HG03064 (cell line): ENCODE measurements around the gene RPL34.
A peak's percentile ranks its signal among the peaks of the same experiment; 100 is the strongest.
"Not testable (repeated sequence)": the region's sequence is repeated elsewhere in the genome, so short reads cannot be mapped to it uniquely, and the experiment has no call there.

ENCODE experiments used
- ATAC-seq: cut with Tn5 transposase; IDR thresholded peaks from one replicate; pipeline ENCODE4 v1.9.1; 2021; ENCODE audit warnings: low read depth; ENCODE audit not compliant: unreplicated experiment

Gene RPL34

DNA sequence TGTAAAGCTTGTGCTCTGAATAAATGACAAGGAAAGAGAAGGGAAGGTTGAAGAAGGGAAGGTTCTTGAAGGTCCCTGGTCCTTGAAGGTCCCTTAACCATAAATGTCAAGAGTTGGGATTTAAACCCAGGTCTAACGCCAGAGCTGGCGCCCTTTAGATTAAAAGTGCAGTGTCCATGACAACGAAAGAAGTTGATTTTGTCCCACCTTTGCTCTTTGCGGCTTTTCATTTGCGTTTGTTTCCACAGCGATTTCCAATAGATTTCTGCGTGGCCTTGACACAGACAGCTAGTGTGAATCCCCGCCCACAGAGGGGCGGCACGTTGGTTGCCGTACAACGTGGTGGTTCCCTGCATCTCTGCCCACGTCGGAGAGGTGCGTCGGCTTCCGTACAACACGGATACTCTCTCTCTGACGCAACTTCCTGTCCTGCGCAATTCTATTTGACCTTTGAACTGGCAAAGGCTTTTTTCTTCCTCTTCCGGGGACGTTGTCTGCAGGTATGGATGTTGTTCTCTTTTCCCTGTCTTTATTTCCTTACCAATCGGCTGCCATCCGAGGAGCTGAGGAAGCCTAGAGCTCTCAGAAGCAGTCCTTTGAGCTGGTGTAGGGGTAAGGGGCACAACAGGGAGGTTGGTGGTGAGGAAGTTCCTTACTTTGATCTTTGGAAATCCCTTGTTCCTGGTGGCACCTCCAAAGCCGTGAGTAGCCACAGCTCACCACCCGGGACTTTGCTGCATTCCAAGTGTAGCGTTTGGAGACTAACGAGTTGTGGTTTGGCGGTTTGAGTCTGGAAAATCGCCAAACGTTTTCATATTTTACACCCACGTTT, at the start of gene RPL34:
TSS of gene RPL34 (plus strand) at position 476 of the 832 bp plus-strand sequence. CDS start 1,384 bp downstream, outside the sequence.
- ATAC-seq = peak; percentile 100

DNA sequence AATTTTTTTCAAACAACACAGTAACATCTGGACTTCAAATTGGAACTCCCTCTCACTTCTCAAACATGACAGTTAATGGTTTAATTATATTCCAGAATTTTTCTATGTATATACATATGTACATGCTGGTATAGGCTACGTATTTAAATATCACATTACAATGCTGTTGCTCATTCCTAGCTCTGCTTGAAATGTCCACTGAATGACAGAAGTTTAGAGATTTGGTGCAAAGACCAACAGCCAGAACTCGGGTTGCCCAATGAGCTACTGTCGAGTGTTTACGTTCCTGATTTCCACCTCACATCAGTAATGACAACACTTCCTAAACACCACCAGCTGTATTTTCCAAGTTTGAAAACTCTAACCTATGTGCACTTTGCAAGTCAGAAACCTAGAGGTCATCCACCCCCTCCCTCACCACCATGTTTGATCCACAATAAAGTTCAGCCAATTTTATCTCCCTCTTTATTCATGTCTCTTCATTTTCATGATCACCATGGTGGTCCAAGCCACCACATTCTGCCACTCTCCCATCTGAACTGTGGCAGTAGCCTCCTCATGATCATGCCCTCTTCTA, 49.3 kb upstream of the RPL34 start:
- ATAC-seq = no peak

DNA sequence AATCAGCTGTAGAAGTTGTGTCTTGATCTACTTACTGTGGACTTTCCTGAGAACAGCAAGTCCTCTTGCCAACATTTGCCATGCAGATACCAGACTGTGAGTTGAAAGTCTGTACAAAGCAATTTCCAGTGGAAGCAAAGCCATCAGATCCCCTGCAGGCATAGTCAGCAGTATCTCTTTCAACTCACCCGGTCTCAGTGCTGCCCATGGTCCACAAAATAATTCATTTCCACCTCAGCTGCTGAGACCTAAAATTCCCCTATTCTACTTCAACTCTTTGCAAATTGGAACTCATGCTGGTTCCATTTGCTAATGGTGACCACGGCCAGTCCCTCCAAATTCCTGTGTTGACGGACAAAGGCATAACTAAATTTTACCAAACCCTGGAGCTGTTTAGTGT, 46.0 kb upstream of the RPL34 start:
- ATAC-seq = no peak

DNA sequence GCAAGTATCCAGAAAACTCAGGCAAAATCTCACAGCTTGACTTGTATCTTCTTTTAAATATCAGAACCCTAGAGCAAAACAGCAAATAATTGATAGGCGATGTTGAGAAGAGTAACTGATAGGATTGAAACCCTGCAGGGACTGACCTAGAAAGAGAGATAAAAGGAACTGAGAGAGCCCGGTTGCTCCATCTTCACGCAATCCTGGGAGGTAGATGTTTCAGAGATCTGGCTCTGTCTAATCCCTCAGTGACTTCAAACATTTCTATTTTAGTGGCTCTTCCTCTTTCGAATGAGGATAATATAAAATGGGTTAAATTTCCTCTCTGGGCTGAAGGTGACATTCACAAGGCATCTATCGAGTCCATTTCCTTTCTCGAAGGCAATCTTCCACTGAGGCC, 39.3 kb upstream of the RPL34 start:
- no peak for ATAC-seq

DNA sequence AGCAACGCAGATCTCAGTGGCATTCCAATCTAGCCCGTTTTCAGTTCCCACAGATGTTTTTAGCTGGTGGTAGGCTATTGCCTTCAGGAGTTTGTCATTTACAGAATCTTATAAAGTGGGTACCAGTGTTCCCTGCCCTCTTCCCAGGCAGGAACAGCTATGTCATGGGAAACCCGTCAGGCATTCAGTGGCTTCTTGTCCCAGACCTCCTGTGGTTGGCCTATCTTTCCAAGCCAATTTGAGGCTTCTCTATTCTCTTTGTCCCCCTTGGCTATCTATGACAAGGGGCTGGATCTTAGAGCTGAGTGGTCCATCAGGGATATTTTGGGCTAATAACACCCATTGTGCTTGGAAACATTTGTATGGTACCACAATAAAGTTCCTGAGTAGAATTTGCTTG, 33.6 kb upstream of the RPL34 start:
- no peak for ATAC-seq

DNA sequence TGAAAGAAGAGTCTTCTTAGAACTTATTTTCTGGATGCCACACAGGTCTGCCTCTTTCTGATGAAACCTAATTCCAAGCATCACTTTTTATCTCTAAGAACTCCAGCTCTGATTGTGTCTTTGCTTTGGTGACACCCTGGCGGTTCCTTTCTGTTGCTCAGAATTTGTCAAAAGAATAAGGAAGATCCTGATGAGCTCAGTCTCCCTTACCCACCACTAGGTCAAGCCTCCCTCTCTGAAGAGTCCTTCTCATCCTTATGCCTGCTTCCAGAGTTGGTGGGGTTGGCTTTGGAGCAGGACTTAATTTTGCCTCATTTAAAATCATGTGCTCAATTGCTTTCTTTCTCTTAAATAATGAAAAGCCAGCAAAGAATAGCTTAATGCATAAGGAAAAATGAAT, 31.5 kb upstream of the RPL34 start:
- ATAC-seq = no peak

DNA sequence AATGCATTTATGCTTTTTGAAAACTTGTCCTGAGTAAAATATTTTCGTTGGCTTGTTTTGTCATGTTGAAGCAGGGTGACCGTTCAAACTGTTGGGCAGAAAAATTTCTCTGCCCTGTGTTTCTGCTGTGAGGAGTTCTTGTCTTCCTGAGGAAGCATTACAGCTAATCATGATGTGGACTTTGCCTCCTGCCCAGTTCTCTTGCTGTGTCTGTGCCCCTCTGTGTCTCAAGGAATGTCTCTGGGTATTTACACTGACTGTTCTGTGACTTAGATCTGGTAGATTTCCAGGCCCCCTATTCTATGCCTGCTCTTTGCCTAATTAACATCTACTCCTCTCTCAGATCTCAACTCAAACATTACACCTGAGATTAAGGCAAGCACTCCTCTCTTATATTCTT, 30.4 kb upstream of the RPL34 start:
- no peak for ATAC-seq

DNA sequence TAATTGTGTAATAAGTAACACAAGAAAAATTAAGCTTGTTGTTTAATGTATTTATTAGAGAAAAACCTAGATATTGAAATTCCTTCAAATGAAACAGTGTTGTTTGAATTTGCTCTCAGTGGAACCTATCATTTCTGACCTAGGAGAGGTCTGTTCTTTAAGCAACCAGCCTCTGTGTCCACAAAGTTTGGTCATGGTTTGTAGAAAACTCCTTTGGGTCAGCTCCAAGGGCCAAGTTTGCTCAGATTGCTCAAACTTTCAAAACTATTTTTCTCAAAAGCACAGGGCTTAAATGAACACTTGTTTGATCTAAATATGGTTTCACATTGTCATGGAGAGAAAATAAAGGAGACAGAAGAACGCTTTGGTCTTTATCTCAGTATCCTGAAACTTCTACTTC, 29.6 kb upstream of the RPL34 start:
- ATAC-seq = no peak

DNA sequence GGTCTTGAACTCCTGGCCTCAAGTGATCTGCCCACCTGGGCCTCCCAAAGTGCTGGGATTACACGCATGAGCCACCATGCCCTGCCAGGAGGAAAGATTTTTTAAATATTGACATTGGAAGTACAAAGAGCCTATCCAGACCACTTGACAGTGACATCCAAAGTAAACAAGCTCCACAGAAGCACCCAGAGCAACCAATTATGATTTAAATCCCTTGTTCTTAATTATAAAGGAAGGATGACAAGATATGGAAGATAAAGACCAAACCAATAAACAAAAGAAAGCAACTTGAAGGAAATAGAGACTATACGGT, 27.7 kb upstream of the RPL34 start:
- ATAC-seq = no peak

DNA sequence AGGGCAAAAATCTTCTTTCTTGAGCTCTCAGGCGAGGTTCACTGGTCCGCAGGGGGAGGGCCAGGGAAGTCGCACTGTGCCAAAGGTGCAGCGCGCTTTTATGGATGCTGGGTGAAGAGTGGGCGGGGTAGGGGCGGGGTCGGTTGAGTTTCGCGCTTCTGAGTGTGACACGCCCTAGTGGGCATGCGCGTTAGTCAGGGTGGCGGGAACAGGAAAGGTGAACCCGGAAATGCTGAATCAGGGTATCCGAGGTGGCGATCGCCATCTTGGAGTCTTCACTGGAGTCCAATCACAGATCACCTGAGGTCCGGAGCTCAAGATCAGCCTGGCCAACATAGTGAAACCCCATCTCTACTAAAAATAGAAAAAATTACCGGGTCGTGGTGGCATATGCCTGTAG, 26.1 kb upstream of the RPL34 start:
- ATAC-seq = not testable (repeated sequence)

DNA sequence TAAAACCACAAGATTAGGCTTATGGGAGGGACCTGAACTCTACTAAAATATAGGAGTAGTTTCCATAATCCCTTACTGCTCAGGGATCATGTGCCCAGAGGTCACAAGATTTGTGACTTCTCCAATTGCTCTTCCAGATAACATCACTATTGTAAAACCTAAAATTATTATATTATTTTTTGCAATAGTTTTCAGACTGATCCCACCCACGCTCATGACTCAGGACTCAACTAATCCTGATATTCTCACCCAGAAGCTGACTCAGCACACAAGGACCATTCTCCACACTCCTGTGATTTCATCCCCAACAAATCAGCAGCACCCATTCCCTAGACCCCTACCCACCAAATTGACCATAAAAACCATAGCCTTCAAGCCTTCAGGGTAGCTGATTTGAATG, 24.0 kb upstream of the RPL34 start:
- no peak for ATAC-seq

DNA sequence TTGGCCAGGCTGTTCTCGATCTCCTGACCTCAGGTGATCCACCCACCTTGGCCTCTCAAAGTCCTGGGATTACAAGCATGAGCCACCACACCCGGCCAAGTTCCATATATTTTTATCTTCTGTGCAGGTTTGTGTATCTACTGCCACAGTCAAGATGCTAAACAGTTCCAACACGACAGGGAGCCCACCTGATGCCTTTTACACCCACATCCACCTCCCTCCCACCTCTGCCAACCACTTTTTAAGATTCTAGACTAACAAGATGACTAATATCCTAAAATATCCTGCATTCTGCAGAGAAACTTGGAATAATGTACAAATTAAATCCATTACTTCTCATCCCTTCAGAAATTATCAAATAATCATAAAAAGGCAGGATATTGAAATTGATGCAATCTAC, 19.3 kb upstream of the RPL34 start:
- no peak for ATAC-seq

DNA sequence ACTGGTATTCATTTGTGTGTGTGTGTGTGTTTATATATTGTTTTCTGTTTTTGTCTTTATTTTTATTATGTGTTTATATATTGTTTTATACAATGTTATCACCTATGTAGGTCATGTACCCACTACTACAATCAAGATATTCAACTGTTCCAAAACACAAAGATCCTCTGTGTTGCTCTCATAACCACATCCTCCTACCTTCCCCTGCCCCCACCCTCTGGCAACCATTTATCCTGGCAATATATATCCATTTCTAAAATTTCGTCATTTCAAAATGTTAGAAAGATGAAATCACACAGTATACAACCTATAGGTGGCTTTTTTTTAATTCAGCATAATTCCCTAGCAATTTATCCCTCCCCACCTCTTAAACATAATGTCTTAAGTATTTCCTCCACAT, 18.8 kb upstream of the RPL34 start:
- ATAC-seq = no peak

DNA sequence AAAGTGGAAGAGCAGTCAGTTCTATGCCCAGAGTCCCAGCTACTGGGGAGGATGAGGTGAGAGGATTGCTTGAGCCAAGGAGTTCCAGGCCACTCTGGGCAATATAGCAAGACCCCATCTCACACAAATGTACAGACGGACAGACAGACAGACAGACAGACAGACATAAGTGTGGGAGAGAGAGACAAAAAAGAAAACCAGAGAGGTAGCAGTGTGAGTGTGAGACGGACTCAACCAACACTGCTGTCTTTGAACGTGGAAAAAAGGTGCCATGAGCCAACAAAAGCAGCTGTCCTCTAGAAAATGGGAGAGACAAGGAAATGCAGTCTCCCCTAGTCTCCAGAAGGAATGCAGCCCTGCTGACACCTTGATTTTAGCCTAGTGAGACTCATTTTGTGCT, 18.2 kb upstream of the RPL34 start:
- no peak for ATAC-seq

DNA sequence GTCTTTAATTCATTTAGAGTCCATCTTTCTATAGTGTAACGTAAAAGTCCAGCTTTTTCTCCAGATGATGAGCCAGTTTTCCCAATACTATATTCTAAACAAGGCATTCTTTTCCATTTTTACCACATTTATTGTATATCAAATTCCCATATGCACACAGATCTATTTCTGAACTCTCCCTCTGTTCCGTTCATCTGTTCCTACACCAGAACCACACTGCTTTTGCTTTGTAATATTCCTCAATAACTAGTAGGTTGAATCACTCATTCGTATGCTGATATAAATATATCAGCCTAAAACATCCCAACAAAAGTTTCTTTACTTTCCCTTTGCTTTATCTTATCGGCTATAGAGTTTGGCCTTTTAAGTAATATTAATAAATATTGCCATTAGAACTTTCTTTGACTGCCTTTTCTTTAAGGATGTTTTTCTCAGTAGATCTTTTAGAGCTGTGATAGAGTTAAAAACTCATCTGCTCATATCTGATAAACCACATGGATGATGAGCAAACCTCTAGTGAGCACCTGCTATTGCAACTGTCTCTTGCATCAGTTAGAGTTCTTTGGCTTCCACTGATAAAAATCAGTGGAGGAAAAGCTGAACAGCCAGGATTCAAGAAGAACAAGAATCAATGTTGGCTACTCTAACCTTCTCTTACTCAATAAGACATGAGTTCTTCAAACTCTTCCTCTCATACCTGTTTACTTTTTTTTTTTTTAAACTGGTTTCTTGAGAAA, 13.1 kb upstream of the RPL34 start:
- ATAC-seq = no peak

DNA sequence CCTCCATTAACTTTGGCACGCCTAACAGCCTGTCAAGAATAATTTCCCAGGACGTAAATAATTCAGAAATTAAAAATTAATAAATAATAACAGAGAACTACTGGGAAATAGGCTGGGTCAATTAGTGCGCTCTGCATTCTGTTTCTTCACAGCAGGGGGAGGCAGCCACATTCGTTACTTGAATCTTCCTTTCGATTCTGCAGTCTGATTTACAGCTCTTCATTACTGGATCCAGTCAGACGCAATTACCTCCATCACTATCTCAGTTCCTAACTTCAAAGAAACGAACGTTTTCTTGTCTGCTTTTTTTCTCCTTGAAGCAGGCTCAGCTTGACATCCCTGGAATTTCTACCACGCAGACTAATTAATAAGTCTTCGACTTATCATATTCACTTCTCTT, 9.0 kb upstream of the RPL34 start:
- ATAC-seq = no peak

DNA sequence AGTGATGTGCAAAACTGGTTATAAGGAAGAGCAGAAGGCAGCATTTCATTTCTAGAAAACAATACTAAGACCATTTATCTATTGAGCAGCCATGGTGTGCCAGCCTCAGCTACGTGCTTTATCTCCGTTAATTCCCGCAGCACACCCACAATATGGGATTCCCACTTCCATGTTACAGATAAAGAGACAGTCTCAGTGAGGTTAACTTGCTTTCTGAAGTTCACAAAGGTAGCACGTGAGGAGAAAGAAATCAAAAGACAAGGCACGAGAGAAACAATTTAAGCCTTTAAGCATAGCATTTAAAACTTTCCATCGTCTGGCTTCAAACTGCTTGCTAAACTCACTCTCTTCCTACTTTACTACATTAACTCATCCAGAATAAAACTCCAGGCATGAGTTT, 8.0 kb upstream of the RPL34 start:
- ATAC-seq = no peak

DNA sequence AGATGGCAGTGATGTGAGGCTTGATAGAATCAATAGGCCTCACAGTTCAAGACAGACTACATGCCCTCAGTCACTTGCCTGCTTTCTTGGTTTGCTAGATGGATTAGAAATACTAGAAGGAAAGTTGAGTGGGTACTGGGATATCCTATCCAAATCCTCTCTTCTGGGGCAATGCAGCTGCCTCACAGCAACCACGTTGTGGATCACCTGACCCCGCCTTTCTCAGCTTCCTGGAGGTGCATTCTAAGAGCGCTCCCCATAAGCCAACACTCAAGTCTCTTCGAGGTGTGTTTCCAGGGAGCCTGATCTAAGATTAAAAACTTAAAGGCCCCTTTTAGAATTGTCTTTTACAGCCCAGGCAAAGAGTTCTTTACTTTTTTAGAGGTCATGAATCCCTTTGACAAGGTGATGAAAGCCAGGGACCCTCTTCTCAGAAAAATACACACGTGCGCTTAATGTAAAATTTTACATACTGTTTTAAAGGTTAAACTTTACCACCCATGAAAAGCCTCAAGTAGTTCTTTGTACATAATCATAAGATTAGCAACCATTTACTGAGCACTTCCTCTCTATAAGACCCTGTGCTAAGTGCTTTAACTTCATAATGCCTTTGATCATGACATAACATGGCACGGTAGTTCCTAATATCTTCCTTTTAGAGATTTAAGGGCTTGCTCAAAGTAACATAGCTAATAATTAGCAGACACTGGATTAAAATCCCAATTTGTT, 840 bp upstream of the RPL34 start:
- peak; percentile 17 for ATAC-seq

DNA sequence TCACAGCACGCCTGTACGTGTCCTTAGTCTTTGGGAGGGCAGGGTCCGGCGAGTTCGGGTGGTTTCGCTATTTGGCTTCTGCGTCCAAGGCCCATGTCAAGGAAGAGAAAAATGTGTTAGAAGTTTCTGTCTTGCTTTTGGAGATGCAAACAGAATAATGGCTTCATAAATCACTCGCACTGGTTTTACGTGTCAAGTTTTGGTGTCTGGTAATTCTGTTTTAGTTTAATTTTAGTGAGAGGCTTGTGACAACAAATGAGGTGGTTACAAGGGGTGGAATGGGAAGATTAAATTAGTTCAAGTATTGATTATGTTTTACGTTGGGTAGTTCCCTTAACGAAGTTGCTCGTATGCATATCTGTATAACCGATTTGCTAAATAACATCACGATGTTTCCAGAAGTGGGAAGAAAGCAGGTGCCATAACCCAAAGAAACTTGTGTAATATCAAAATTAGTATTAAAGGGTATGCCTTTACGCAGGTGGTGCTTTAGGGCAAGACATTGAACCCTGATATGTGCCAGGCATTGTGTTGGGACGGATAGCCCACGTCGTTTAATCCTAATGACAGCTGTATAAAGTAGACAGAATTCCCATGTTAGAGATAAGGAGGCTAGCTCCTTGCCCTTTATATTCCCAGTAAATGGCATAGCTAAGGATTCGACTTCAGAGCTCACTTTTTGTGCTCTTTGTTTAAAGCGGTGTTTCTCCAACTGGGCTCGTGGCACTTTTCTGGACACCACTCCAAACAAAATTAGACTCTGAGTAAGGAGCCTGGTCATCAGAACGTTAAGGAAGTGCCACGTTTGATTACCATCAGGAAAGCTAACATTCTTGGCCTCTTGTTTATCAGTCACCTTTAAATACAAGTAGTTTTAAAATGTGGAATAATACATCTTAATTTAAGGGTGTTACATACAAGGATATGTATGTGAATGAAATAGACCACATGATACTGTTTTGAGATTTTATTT, 843 bp downstream of the RPL34 start:
- ATAC-seq = no peak

DNA sequence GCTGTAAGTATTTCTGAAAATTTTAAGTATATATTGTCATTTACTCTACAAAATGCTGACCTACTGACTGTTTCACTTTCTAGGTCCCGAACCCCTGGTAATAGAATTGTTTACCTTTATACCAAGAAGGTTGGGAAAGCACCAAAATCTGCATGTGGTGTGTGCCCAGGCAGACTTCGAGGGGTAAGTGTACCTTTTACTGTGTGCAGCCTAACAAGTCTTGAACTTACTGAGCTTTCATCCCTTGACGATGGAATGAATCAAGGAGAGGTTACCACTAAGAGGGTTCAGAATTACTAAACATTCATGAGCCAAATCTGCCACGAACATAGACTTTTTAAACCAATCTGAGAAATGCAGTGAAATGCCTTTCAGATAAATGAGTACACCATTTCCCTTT, 1.6 kb downstream of the RPL34 start:
- ATAC-seq = no peak
